Measurements from ENCODE around the gene ANKRD6.
"Not testable (repeated sequence)": the region's sequence is repeated elsewhere in the genome, so short reads cannot be mapped to it uniquely, and the experiment has no call there.

ANKRD6 gene

GRCh38 chr6:89616531-89616930 lies 183.6 kb downstream of the ANKRD6 start:
- no peak for TF ChIP-seq CTCF (IDR thresholded peaks at IDR 0.05; ENCODE audit: low read depth, low read length)
- DNase-seq (ENCODE audit: low read depth, low spot score): no peak
- in situ Hi-C loops (cut with HindIII; ENCODE audit: low sequenced_read_pairs): no loop called here
- no peak overlapping the region for H3K4me3 ChIP-seq (ENCODE audit: low read depth, low read length)

- H3K4me3 ChIP-seq (ENCODE audit: low read depth, low read length): no peak overlapping the region
- no peak for DNase-seq (ENCODE audit: low read depth, low spot score)
- TF ChIP-seq CTCF (IDR thresholded peaks at IDR 0.05; ENCODE audit: low read depth, low read length): no peak
- in situ Hi-C loops (cut with HindIII; ENCODE audit: low sequenced_read_pairs): no loop called here
Measured at GRCh38 chr6:89618026-89618425, 185.1 kb downstream of the ANKRD6 start.

- no peak for TF ChIP-seq CTCF (IDR thresholded peaks at IDR 0.05; ENCODE audit: low read depth, low read length)
- DNase-seq (ENCODE audit: low read depth, low spot score): no peak
- in situ Hi-C loops (cut with HindIII; ENCODE audit: low sequenced_read_pairs): no loop called here
- no peak overlapping the region for H3K4me3 ChIP-seq (ENCODE audit: low read depth, low read length)
Measured at GRCh38 chr6:89619567-89619966, 186.6 kb downstream of the ANKRD6 start.

GRCh38 chr6:89623749-89624148 lies 190.8 kb downstream of the ANKRD6 start:
- H3K4me3 ChIP-seq (ENCODE audit: low read depth, low read length): no peak overlapping the region
- in situ Hi-C loops (cut with HindIII; ENCODE audit: low sequenced_read_pairs): no loop called here
- no peak for TF ChIP-seq CTCF (IDR thresholded peaks at IDR 0.05; ENCODE audit: low read depth, low read length)
- no peak for DNase-seq (ENCODE audit: low read depth, low spot score)

GRCh38 chr6:89630488-89630887 lies 197.5 kb downstream of the ANKRD6 start:
- TF ChIP-seq CTCF (IDR thresholded peaks at IDR 0.05; ENCODE audit: low read depth, low read length): no peak
- in situ Hi-C loops (cut with HindIII; ENCODE audit: low sequenced_read_pairs): no loop called here
- no peak overlapping the region for H3K4me3 ChIP-seq (ENCODE audit: low read depth, low read length)
- DNase-seq (ENCODE audit: low read depth, low spot score): no peak

GRCh38 chr6:89636412-89636811 lies 203.5 kb downstream of the ANKRD6 start:
- in situ Hi-C loops (cut with HindIII; ENCODE audit: low sequenced_read_pairs); H3K4me3 ChIP-seq (ENCODE audit: low read depth, low read length); DNase-seq (ENCODE audit: low read depth, low spot score): not testable (repeated sequence)

GRCh38 chr6:89637960-89638319 lies 205.0 kb downstream of the ANKRD6 start:
- TF ChIP-seq CTCF (IDR thresholded peaks at IDR 0.05; ENCODE audit: low read depth, low read length): no peak
- H3K4me3 ChIP-seq (ENCODE audit: low read depth, low read length): peak overlapping the region; percentile 70
- in situ Hi-C loops (cut with HindIII; ENCODE audit: low sequenced_read_pairs): no loop called here
- no peak for DNase-seq (ENCODE audit: low read depth, low spot score)

Data from astrocyte of the spinal cord (primary cell).